ENCODE measurements around the gene LARGE1. TPM values are rescaled to one million over a fixed set of nuclear protein-coding genes. Genes with fewer than 3 reads are reported as not detected.

The LARGE1 gene
- total RNA-seq, 1 experiment from 2014 or later, result 5.8 TPM

DNA sequence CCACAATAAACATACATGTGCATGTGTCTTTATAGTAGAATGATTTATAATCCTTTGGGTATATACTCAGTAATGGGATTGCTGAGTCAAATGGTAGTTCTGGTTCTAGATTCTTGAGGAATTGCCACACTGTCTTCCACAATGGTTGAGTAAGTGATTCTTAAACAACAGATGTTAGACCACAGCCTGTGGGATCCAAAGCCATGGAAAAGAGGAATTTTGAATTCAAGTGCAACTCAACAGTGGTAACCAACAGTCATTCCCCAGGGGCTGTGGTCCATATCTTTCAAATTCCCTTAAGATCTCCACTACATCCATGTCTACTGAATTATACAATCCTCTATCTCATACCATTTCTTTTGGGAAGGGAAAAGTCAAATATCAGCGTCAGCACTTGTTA, 321.5 kb downstream of the LARGE1 start:
- H3K9me3 ChIP-seq, result no peaks in the 10 kb centered on the region
- H3K4me1 ChIP-seq, result no peaks in the 10 kb centered on the region
- TF ChIP-seq, protein P1, sequence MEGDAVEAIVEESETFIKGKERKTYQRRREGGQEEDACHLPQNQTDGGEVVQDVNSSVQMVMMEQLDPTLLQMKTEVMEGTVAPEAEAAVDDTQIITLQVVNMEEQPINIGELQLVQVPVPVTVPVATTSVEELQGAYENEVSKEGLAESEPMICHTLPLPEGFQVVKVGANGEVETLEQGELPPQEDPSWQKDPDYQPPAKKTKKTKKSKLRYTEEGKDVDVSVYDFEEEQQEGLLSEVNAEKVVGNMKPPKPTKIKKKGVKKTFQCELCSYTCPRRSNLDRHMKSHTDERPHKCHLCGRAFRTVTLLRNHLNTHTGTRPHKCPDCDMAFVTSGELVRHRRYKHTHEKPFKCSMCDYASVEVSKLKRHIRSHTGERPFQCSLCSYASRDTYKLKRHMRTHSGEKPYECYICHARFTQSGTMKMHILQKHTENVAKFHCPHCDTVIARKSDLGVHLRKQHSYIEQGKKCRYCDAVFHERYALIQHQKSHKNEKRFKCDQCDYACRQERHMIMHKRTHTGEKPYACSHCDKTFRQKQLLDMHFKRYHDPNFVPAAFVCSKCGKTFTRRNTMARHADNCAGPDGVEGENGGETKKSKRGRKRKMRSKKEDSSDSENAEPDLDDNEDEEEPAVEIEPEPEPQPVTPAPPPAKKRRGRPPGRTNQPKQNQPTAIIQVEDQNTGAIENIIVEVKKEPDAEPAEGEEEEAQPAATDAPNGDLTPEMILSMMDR (IDR thresholded peaks at IDR 0.05; ENCODE audit: insufficient read depth in 1 of 2, low read depth in 1 of 2, low read length in 1 of 2, severe bottlenecking in 1 of 2, unreplicated experiment in 1 of 2), result no peak
- H3K4me3 ChIP-seq (ENCODE audit: low read depth, low read length), result no peak overlapping the region
- no peaks in the 10 kb centered on the region for H3K36me3 Mint-ChIP-seq (ENCODE audit: insufficient read depth, unreplicated experiment)
- H3K9me3 Mint-ChIP-seq (ENCODE audit: unreplicated experiment), result no peaks in the 10 kb centered on the region
- no peak overlapping the region for H3K4me3 Mint-ChIP-seq (ENCODE audit: unreplicated experiment)
- POLR2A ChIA-PET, result no interaction called here
- no peak for DNase-seq
- CTCF ChIA-PET, result no interaction called here
- no peaks in the 10 kb centered on the region for H3K4me1 Mint-ChIP-seq (ENCODE audit: low read depth, unreplicated experiment)
- no peaks in the 10 kb centered on the region for H3K27me3 Mint-ChIP-seq (ENCODE audit: insufficient read depth, unreplicated experiment)
- no peaks in the 10 kb centered on the region for H3K36me3 ChIP-seq (ENCODE audit: control insufficient read depth, insufficient read depth, low read length)
- intact Hi-C loops (cut with micrococcal nuclease; ENCODE audit: unreplicated experiment), result no loop called here
- BruUV-seq (replicated peaks), result no TSS peak
- H3K27ac Mint-ChIP-seq (ENCODE audit: unreplicated experiment), result no peak overlapping the region
- H3K27me3 ChIP-seq (replicated peaks; ENCODE audit: control insufficient read depth, insufficient read depth, low read length), result no peaks in the 10 kb centered on the region

DNA sequence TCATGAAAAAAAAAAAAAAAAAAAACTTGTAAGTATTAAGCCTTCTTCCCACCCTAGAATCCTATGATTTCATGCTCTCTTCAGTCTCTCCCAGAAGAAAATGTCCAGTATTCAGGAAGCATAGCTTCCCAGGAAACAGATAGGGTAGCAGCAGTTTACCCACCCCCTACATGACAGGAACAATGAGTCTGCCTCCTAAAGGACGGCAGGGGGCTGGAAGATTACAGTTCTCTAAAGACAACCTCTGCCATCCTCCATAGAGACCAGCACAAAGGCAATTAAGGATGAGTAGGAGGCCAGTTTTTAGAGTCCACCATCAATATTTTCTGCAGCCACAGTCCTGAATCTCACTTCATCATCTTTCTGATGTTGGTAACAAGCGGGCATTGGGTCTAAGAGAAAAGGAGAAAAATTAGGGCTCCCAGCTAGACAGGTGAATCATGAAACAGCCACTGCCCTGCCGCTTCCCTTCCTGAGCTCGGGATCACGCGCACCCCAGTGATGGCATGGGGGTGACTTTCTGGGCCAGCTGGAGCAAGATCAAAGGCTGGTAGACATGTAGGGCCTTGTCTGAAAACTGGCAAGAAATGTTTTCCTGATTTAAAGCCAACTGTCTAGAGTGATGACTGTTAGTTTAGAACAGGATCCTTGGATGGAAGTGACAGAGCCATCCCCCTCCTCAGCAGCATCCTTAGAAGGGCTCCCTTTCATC, 322.8 kb downstream of the LARGE1 start:
- DNase-seq, result no peak
- intact Hi-C loops (cut with micrococcal nuclease; ENCODE audit: unreplicated experiment), result no loop called here
- H3K36me3 ChIP-seq (ENCODE audit: control insufficient read depth, insufficient read depth, low read length), result no peaks in the 10 kb centered on the region
- ChIA-PET CTCF (no interaction called here), POLR2A (no interaction called here)
- H3K4me1 ChIP-seq, result no peaks in the 10 kb centered on the region
- H3K27ac Mint-ChIP-seq (ENCODE audit: unreplicated experiment), result no peak overlapping the region
- H3K9me3 ChIP-seq, result no peaks in the 10 kb centered on the region
- BruUV-seq (replicated peaks), result no TSS peak
- H3K36me3 Mint-ChIP-seq (ENCODE audit: insufficient read depth, unreplicated experiment), result no peaks in the 10 kb centered on the region
- no peaks in the 10 kb centered on the region for H3K27me3 ChIP-seq (replicated peaks; ENCODE audit: control insufficient read depth, insufficient read depth, low read length)
- no peaks in the 10 kb centered on the region for H3K4me1 Mint-ChIP-seq (ENCODE audit: low read depth, unreplicated experiment)
- H3K4me3 Mint-ChIP-seq (ENCODE audit: unreplicated experiment), result no peak overlapping the region
- TF ChIP-seq, protein P1 (IDR thresholded peaks at IDR 0.05; ENCODE audit: insufficient read depth in 1 of 2, low read depth in 1 of 2, low read length in 1 of 2, severe bottlenecking in 1 of 2, unreplicated experiment in 1 of 2), result no peak
- no peaks in the 10 kb centered on the region for H3K9me3 Mint-ChIP-seq (ENCODE audit: unreplicated experiment)
- no peak overlapping the region for H3K4me3 ChIP-seq (ENCODE audit: low read depth, low read length)
- H3K27me3 Mint-ChIP-seq (ENCODE audit: insufficient read depth, unreplicated experiment), result no peaks in the 10 kb centered on the region

DNA sequence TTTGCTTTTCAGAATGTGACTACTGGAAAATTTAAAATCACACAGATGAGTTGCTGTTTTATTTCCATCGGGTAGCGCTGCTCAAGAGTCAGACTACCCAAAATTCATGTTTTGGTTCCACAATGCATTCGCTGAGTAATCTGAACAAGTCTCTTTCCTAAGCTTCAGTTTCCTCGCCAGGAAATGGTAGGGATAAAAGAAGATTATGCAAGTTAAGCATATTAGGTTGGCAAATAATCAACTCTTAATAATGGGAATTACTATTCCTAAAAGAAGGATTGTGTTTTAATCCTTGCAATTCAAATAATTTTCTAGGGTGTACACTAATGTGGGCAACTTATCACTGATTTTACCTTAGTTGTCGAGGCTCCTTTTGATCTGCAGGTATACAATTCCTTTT, 326.5 kb downstream of the LARGE1 start:
- H3K4me3 Mint-ChIP-seq (ENCODE audit: unreplicated experiment), result no peak overlapping the region
- H3K27me3 Mint-ChIP-seq (ENCODE audit: insufficient read depth, unreplicated experiment), result no peaks in the 10 kb centered on the region
- Histone ChIP-seq H3K4me1 (no peaks in the 10 kb centered on the region), H3K9me3 (no peaks in the 10 kb centered on the region), H3K27me3 (replicated peaks; ENCODE audit: control insufficient read depth, insufficient read depth, low read length) (no peaks in the 10 kb centered on the region), H3K36me3 (ENCODE audit: control insufficient read depth, insufficient read depth, low read length) (no peaks in the 10 kb centered on the region), H3K4me3 (ENCODE audit: low read depth, low read length) (no peak overlapping the region)
- no peak overlapping the region for H3K27ac Mint-ChIP-seq (ENCODE audit: unreplicated experiment)
- TF ChIP-seq, protein P1 (IDR thresholded peaks at IDR 0.05; ENCODE audit: insufficient read depth in 1 of 2, low read depth in 1 of 2, low read length in 1 of 2, severe bottlenecking in 1 of 2, unreplicated experiment in 1 of 2), result no peak
- ChIA-PET CTCF (no interaction called here), POLR2A (no interaction called here)
- BruUV-seq (replicated peaks), result no TSS peak
- intact Hi-C loops (cut with micrococcal nuclease; ENCODE audit: unreplicated experiment), result no loop called here
- no peak for DNase-seq
- H3K9me3 Mint-ChIP-seq (ENCODE audit: unreplicated experiment), result no peaks in the 10 kb centered on the region
- no peaks in the 10 kb centered on the region for H3K36me3 Mint-ChIP-seq (ENCODE audit: insufficient read depth, unreplicated experiment)
- H3K4me1 Mint-ChIP-seq (ENCODE audit: low read depth, unreplicated experiment), result no peaks in the 10 kb centered on the region
